ENCODE measurements around the gene NQO2. TPM values are rescaled to one million over a fixed set of nuclear protein-coding genes. Genes with fewer than 3 reads are reported as not detected.
A peak's percentile ranks its signal among the peaks of the same experiment; 100 is the strongest.

Gene NQO2
- total RNA-seq, 1 experiment from 2014 or later: 26.8 TPM

DNA sequence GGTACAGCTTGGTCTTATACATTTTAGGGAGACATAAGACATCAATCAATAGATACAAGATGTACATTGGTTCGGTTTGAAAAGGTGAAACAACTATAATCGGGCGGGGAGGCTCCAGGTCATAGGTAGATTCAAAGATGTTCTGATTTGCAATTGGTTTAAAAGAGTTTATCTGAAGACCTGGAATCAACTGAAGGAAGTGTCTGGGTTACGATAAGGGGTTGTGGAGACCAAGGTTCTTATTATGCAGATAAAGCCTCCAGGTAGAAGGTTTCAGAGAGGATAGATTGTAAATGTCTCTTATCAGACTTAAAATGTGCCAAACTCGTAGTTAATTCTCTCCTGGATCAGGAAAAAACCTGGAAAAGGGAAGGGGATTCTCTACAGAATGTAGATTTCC is 22.4 kb upstream of the NQO2 start:
- H3K4me3 ChIP-seq (ENCODE audit: low read length): peak overlapping the region; percentile 5; the same call in 1 of the 2 replicates
- H4K20me1 ChIP-seq (ENCODE audit: low read length): no peaks in the 10 kb centered on the region
- H3K4me2 ChIP-seq (ENCODE audit: low read length): peak overlapping the region; percentile 64
- CTCF ChIA-PET: no interaction called here
- peaks cover 54% of the 10 kb centered on the region for H3K4me1 ChIP-seq (ENCODE audit: insufficient read depth, low read length)
- H3K79me2 ChIP-seq (ENCODE audit: low read length): peaks cover 3% of the 10 kb centered on the region; the same call in 1 of the 2 replicates
- no TSS peak for BruUV-seq (replicated peaks)
- H3K27ac ChIP-seq (ENCODE audit: low read length): peak overlapping the region; percentile 89
- POLR2A ChIA-PET (ENCODE audit: unreplicated experiment): no interaction called here
- H3K36me3 ChIP-seq (ENCODE audit: low read depth, low read length): no peaks in the 10 kb centered on the region
- H3K9me3 ChIP-seq (ENCODE audit: low read length): no peaks in the 10 kb centered on the region
- no peaks in the 10 kb centered on the region for H3K27me3 ChIP-seq (ENCODE audit: low read length)
- DNase-seq (no peak), ATAC-seq (no peak)
- no peak for TF ChIP-seq EZH2phosphoT487 (IDR thresholded peaks at IDR 0.05; ENCODE audit: borderline replicate concordance, low read length)
- TF ChIP-seq EZH2 (IDR thresholded peaks at IDR 0.05; ENCODE audit: low read length, unreplicated experiment): no peak
- TF ChIP-seq, protein P1, sequence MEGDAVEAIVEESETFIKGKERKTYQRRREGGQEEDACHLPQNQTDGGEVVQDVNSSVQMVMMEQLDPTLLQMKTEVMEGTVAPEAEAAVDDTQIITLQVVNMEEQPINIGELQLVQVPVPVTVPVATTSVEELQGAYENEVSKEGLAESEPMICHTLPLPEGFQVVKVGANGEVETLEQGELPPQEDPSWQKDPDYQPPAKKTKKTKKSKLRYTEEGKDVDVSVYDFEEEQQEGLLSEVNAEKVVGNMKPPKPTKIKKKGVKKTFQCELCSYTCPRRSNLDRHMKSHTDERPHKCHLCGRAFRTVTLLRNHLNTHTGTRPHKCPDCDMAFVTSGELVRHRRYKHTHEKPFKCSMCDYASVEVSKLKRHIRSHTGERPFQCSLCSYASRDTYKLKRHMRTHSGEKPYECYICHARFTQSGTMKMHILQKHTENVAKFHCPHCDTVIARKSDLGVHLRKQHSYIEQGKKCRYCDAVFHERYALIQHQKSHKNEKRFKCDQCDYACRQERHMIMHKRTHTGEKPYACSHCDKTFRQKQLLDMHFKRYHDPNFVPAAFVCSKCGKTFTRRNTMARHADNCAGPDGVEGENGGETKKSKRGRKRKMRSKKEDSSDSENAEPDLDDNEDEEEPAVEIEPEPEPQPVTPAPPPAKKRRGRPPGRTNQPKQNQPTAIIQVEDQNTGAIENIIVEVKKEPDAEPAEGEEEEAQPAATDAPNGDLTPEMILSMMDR (conservative IDR thresholded peaks at IDR 0.05; ENCODE audit: low read depth, low read length): no peak
- H3K9me2 ChIP-seq (replicated peaks; ENCODE audit: low read length): no peaks in the 10 kb centered on the region
- intact Hi-C loops (cut with micrococcal nuclease): no loop called here
- no peaks in the 10 kb centered on the region for H3F3A ChIP-seq (ENCODE audit: low read length, unreplicated experiment)
- H3K9ac ChIP-seq (ENCODE audit: low read length): peak overlapping the region; percentile 45
- peak overlapping the region; percentile 74; the same call in 1 of the 2 replicates for H2AFZ ChIP-seq (ENCODE audit: low read length)

DNA sequence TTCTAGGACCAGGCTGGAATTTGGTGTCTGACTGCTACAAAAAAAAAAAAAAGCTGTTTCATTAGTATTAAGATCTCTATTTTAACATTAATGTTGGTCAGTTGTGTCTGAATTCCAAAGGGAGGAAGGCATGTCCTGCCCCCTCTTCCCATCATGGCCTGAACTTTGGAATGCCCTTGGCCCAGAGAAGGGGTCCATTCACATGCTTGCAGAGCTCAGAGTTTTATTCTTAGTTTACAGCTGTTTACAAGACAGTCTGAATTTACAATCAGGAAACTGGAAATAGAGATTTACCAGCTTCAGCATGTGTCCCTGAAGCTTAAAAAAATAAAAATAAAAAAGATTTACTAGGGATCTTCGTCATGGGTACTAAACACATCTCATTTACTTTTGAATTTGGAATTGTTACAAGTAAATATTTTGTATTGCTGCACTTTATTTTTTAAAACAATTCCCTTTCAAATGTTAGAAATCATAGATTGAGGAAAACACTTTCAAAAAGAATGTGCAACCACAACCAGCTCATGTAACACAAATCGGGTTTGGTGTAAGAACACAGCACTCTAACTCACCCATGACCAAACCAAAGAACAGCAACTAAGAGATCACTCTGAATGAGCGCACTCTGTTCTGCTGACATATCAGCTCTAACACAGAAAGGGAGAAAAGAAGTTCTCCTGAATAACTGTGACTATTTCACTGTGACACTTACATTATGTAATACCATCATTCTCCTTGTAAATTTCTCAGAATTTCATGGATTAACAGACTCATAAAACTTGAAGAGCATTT is 21.7 kb upstream of the NQO2 start:
- DNase-seq (no peak), ATAC-seq (no peak)
- Histone ChIP-seq H3K36me3 (ENCODE audit: low read depth, low read length) (no peaks in the 10 kb centered on the region), H3F3A (ENCODE audit: low read length, unreplicated experiment) (no peaks in the 10 kb centered on the region), H3K79me2 (ENCODE audit: low read length) (no peaks in the 10 kb centered on the region), H3K4me2 (ENCODE audit: low read length) (no peak overlapping the region), H4K20me1 (ENCODE audit: low read length) (no peaks in the 10 kb centered on the region), H3K9ac (ENCODE audit: low read length) (no peak overlapping the region; the same call in 1 of the 2 replicates), H3K4me3 (ENCODE audit: low read length) (no peak overlapping the region), H3K9me3 (ENCODE audit: low read length) (no peaks in the 10 kb centered on the region), H3K4me1 (ENCODE audit: insufficient read depth, low read length) (peaks cover 60% of the 10 kb centered on the region), H2AFZ (ENCODE audit: low read length) (no peak overlapping the region), H3K27me3 (ENCODE audit: low read length) (no peaks in the 10 kb centered on the region), H3K9me2 (replicated peaks; ENCODE audit: low read length) (no peaks in the 10 kb centered on the region), H3K27ac (ENCODE audit: low read length) (peak overlapping the region; percentile 89)
- TF ChIP-seq EZH2phosphoT487 (IDR thresholded peaks at IDR 0.05; ENCODE audit: borderline replicate concordance, low read length): no peak
- TF ChIP-seq, protein P1 (conservative IDR thresholded peaks at IDR 0.05; ENCODE audit: low read depth, low read length): no peak
- TF ChIP-seq EZH2 (IDR thresholded peaks at IDR 0.05; ENCODE audit: low read length, unreplicated experiment): no peak
- POLR2A ChIA-PET (ENCODE audit: unreplicated experiment): interaction anchor here (0.6 kb wide), 1 partner anchor 12 kb away, joined by 6 read pairs; no protein-coding TSS in a partner anchor
- CTCF ChIA-PET: no interaction called here
- intact Hi-C loops (cut with micrococcal nuclease): no loop called here
- no TSS peak for BruUV-seq (replicated peaks)

DNA sequence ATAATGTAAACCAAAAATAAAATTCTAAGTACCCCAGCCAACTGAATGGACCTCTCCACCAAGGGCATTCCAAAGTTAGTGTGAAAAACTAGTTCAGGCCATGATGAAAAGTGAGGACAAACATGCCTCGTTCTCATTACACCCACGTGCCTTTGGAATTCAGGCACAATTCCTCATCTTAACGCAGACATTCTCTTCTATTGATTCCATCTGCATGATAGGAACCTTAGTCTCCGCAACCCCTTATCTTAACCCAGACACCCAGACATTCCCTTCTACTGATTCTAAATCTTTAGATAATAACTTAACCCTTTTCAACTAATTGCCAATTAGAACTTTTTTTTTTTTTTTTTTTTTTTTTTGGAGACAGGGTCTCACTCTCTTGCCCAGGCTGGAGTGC is 20.8 kb upstream of the NQO2 start:
- Histone ChIP-seq H4K20me1 (ENCODE audit: low read length) (no peaks in the 10 kb centered on the region), H3K4me3 (ENCODE audit: low read length) (no peak overlapping the region), H2AFZ (ENCODE audit: low read length) (no peak overlapping the region), H3K9me2 (replicated peaks; ENCODE audit: low read length) (no peaks in the 10 kb centered on the region), H3K9ac (ENCODE audit: low read length) (no peak overlapping the region), H3K4me1 (ENCODE audit: insufficient read depth, low read length) (peaks cover 69% of the 10 kb centered on the region), H3K9me3 (ENCODE audit: low read length) (no peaks in the 10 kb centered on the region), H3K36me3 (ENCODE audit: low read depth, low read length) (no peaks in the 10 kb centered on the region), H3K4me2 (ENCODE audit: low read length) (no peak overlapping the region), H3K27ac (ENCODE audit: low read length) (no peak overlapping the region), H3F3A (ENCODE audit: low read length, unreplicated experiment) (no peaks in the 10 kb centered on the region), H3K27me3 (ENCODE audit: low read length) (no peaks in the 10 kb centered on the region), H3K79me2 (ENCODE audit: low read length) (no peaks in the 10 kb centered on the region)
- no peak for ATAC-seq
- no peak for DNase-seq
- POLR2A ChIA-PET (ENCODE audit: unreplicated experiment): no interaction called here
- CTCF ChIA-PET: no interaction called here
- TF ChIP-seq EZH2 (IDR thresholded peaks at IDR 0.05; ENCODE audit: low read length, unreplicated experiment) (no peak), EZH2phosphoT487 (IDR thresholded peaks at IDR 0.05; ENCODE audit: borderline replicate concordance, low read length) (no peak)
- TF ChIP-seq, protein P1 (conservative IDR thresholded peaks at IDR 0.05; ENCODE audit: low read depth, low read length): no peak
- intact Hi-C loops (cut with micrococcal nuclease): no loop called here
- no TSS peak for BruUV-seq (replicated peaks)

Data from PC-3 (cell line).